ENCODE measurements around the gene NKX6-1. TPM values are rescaled to one million over a fixed set of nuclear protein-coding genes. Genes with fewer than 3 reads are reported as not detected.

Gene NKX6-1
- total RNA-seq, 1 experiment from 2014 or later: 0.09 TPM

- H2BK20ac ChIP-seq (ENCODE audit: low read depth, low read length, poor library complexity, severe bottlenecking): no peak overlapping the region
- Mint-ChIP-seq H3K27me3 (ENCODE audit: low read depth) (peaks cover 23% of the 10 kb centered on the region), H3K4me1 (peaks cover 4 to 6% of the 10 kb centered on the region in 2 experiments; a peak in 3 of 4 replicates), H3K36me3 (ENCODE audit: insufficient read depth in 1 of 3, low read depth in 3 of 3) (no peaks in the 10 kb centered on the region), H3K4me3 (no peak overlapping the region), H3K27ac (no peak overlapping the region), H3K9me3 (no peaks in the 10 kb centered on the region)
- no peak overlapping the region for H3K14ac ChIP-seq (ENCODE audit: insufficient read depth, low read length)
- no peaks in the 10 kb centered on the region for H3K9me3 ChIP-seq (ENCODE audit: control insufficient read depth, low read depth, low read length)
- no peaks in the 10 kb centered on the region for H3K4me1 ChIP-seq (ENCODE audit: insufficient read depth, low read length)
- no peaks in the 10 kb centered on the region for H3K23me2 ChIP-seq (ENCODE audit: insufficient read length, low read depth, low read length, poor library complexity, severe bottlenecking)
- no peak overlapping the region for H2AFZ ChIP-seq (ENCODE audit: low read length)
- TF ChIP-seq, protein P1, sequence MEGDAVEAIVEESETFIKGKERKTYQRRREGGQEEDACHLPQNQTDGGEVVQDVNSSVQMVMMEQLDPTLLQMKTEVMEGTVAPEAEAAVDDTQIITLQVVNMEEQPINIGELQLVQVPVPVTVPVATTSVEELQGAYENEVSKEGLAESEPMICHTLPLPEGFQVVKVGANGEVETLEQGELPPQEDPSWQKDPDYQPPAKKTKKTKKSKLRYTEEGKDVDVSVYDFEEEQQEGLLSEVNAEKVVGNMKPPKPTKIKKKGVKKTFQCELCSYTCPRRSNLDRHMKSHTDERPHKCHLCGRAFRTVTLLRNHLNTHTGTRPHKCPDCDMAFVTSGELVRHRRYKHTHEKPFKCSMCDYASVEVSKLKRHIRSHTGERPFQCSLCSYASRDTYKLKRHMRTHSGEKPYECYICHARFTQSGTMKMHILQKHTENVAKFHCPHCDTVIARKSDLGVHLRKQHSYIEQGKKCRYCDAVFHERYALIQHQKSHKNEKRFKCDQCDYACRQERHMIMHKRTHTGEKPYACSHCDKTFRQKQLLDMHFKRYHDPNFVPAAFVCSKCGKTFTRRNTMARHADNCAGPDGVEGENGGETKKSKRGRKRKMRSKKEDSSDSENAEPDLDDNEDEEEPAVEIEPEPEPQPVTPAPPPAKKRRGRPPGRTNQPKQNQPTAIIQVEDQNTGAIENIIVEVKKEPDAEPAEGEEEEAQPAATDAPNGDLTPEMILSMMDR (conservative IDR thresholded peaks at IDR 0.05): no peak
- no peak overlapping the region for H3K4me2 ChIP-seq (ENCODE audit: insufficient read depth, insufficient read length, low read length)
- no peak overlapping the region for H2BK120ac ChIP-seq (ENCODE audit: low read depth, low read length, poor library complexity, severe bottlenecking)
- no peak overlapping the region for H4K8ac ChIP-seq (replicated peaks; ENCODE audit: insufficient read length, low read depth, low read length)
- no peak overlapping the region for H2AK5ac ChIP-seq (ENCODE audit: insufficient read length, low read length)
- H2BK12ac ChIP-seq (ENCODE audit: insufficient read length, low read depth, low read length): no peak overlapping the region
- H3K27ac ChIP-seq (ENCODE audit: insufficient read length, low read depth, low read length): no peak overlapping the region
- no peak overlapping the region for H3K4ac ChIP-seq (ENCODE audit: low read depth, low read length)
- DNase-seq: no peak
- no peak overlapping the region for H3K23ac ChIP-seq (ENCODE audit: insufficient read length, low read depth, low read length)
- H3K56ac ChIP-seq (ENCODE audit: insufficient read length, low read depth, low read length): no peak overlapping the region
- no peak overlapping the region for H3T11ph ChIP-seq (ENCODE audit: low read length)
- no peak overlapping the region for H4K5ac ChIP-seq (ENCODE audit: insufficient read length, low read depth, low read length)
- H3K79me1 ChIP-seq (ENCODE audit: insufficient read depth, low read depth, low read length, poor library complexity, severe bottlenecking): no peaks in the 10 kb centered on the region
- no peaks in the 10 kb centered on the region for H3K79me2 ChIP-seq (ENCODE audit: insufficient read depth, low read length)
- H3K27me3 ChIP-seq (ENCODE audit: insufficient read depth, low read length): no peaks in the 10 kb centered on the region
- no peak overlapping the region for H3K9ac ChIP-seq (ENCODE audit: extremely low read depth, insufficient read length, low read length)
- no peak overlapping the region for H3K18ac ChIP-seq (ENCODE audit: insufficient read length, low read depth, low read length)
- H2BK15ac ChIP-seq (ENCODE audit: low read depth, low read length): no peak overlapping the region
- no peak overlapping the region for H2BK5ac ChIP-seq (ENCODE audit: insufficient read length, low read length)
- no peaks in the 10 kb centered on the region for H4K20me1 ChIP-seq (ENCODE audit: control insufficient read depth, insufficient read depth, insufficient read length)
- H4K91ac ChIP-seq (ENCODE audit: insufficient read length, low read depth, low read length): no peak overlapping the region
Measured at GRCh38 chr4:84474107-84474506, 25.0 kb downstream of the NKX6-1 start.
